NCI-H510A (cell line): ENCODE data around the gene VIPR1.
"Not testable (repeated sequence)": the region's sequence is repeated elsewhere in the genome, so short reads cannot be mapped to it uniquely, and the experiment has no call there.

Experiments used
- DNase-seq: peaks from one replicate; lab custom pipeline; 2025; lab: John Stamatoyannopoulos, UW

Gene VIPR1

DNA sequence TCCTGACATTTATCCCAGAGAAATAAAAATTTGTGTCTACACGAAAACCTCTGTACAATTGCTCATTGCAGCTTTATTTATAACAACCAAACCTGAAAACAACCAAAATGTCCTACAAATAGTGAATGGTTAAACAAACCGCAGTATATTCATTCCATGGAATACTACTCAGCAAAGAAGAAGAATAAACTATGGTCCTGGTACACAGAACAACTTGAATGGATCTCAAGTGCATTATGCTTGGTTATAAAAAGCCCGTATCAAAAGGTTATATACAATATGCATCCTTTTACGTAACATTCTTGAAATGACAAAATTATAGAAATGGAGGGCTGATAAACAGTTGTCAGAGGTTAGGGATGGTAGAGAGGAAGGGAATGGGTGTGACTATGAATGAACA, 75.6 kb downstream of the VIPR1 start:
- no peak for DNase-seq

DNA sequence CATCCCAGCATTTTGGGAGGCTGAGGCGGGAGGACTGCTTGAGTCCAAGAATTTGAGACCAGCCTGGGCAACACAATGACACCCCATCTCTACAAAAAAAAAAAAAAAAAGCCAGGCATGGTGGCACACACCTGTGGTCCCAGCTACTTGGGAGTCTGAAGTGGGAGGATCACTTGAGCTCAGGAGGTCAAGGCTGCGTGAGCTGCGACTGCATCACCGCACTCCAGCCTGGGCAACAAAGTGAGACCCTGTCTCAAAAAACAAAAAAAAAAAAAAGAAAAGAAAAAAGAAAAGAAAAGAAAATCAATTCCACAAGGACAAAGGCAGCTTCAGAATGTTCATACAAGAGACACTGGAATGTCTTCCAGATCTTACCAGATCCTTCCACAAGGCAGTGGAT, 76.9 kb downstream of the VIPR1 start:
- DNase-seq: not testable (repeated sequence)

DNA sequence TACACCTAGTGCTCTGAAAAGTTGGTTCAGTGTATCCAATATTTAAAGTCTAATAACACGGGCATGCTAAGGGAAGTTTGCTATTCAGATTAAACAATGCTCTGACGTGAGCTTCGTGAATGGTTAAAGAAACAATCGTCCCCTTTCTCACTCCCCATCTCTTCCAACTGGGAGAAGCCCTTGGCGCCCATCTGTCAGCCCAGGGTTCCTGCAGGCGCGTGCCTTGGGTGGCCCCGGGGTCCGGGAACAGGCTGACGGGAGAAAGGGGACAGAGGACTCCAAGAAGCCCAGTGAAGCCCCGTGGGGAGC, 78.9 kb downstream of the VIPR1 start:
- no peak for DNase-seq

GRCh38 chr3:42581709-42582473, 79.4 kb downstream of the VIPR1 start, which contains the start of gene SEC22C:
TSS of gene SEC22C (minus strand) at chr3:42581967. CDS start at chr3:42569046, 12,921 bp downstream.
- peak; percentile 95 for DNase-seq

DNA sequence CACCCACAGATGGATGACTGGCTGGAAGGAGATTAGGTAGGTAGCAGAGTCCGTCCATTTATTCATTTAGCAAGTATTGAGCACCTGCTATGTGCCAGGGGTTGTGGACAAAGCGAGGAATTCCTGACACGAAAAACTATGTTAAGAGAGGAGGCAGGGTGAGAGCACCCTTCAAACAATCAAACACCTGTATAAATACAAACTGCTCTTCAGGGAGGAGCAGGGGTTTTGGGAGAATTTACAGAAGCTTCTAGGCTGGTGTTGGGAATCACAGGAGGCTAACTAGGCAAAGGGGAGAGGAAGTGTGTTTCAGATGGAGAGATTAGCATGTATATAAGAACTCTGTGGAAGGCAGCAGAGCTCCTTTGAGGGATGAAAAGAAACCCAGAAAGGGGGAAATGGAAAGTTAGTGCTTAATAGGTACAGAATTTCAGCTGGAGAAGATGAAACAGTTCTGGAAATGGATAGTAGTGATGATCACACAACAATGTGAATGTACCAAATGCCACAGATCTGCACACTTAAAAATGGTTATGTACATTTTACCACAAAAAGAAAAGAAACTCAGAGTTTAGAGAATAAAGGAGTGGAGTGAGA, 80.1 kb downstream of the VIPR1 start:
- no peak for DNase-seq
